Muscle layer of duodenum (tissue), 2 donors: ENCODE results near the gene STH.

Source experiments
- H3K27ac ChIP-seq: one replicate; pipeline ENCODE4 v1.7.0; 2013; ENCODE audit warnings: mild to moderate bottlenecking, low read length
- H3K27me3 ChIP-seq: one replicate; pipeline ENCODE4 v1.7.0; 2013; ENCODE audit warnings: low read depth, mild to moderate bottlenecking, control low read depth, low read length
- H3K36me3 ChIP-seq, 2 donors: one replicate each; pipeline ENCODE4 v1.7.0; 2013; ENCODE audit warnings: low read length in 2 of 2, control low read depth in 1 of 2, mild to moderate bottlenecking in 1 of 2; ENCODE audit not compliant: insufficient read depth in 2 of 2, control insufficient read depth in 1 of 2
- H3K4me1 ChIP-seq, 2 donors: one replicate each; pipeline ENCODE4 v1.7.0; 2013; ENCODE audit warnings: low read length in 2 of 2, mild to moderate bottlenecking in 2 of 2, control low read depth in 1 of 2, moderate library complexity in 1 of 2; ENCODE audit not compliant: insufficient read depth in 2 of 2, control insufficient read depth in 1 of 2
- H3K4me3 ChIP-seq, 2 donors: one replicate each; pipeline ENCODE4 v1.7.0; 2013; ENCODE audit warnings: low read length in 2 of 2, low read depth in 1 of 2, mild to moderate bottlenecking in 1 of 2
- H3K9me3 ChIP-seq, 2 donors: one replicate each; pipeline ENCODE4 v1.7.0; 2013; ENCODE audit warnings: low read length in 2 of 2, control low read depth in 1 of 2, mild to moderate bottlenecking in 1 of 2; ENCODE audit not compliant: control insufficient read depth in 1 of 2
- donor health status: healthy.

Gene STH

DNA sequence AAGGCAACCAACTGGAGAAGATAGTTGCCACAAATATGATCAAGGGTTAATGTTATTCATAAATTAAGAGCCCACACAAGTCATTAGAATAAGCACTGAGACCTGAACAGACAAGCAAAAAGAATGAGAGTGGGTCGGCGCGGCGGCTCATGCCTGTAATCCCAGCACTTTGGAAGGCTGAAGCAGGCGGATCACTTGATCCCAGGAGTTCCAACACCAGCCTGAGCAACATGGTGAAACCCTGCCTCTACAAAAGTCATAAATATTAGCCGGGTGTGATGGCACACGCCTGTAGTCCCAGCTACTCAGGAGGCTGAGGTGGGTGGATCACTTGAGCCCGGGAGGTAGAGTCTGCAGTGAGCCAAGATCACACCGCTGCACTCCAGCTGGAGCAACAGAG is 40.7 kb upstream of the STH start:
- Histone ChIP-seq H3K27ac (no peak overlapping the region), H3K27me3 (no peaks in the 10 kb centered on the region), H3K9me3 (no peaks in the 10 kb centered on the region), H3K4me1 (no peaks in the 10 kb centered on the region), H3K36me3 (no peaks in the 10 kb centered on the region), H3K4me3 (no peak overlapping the region)

DNA sequence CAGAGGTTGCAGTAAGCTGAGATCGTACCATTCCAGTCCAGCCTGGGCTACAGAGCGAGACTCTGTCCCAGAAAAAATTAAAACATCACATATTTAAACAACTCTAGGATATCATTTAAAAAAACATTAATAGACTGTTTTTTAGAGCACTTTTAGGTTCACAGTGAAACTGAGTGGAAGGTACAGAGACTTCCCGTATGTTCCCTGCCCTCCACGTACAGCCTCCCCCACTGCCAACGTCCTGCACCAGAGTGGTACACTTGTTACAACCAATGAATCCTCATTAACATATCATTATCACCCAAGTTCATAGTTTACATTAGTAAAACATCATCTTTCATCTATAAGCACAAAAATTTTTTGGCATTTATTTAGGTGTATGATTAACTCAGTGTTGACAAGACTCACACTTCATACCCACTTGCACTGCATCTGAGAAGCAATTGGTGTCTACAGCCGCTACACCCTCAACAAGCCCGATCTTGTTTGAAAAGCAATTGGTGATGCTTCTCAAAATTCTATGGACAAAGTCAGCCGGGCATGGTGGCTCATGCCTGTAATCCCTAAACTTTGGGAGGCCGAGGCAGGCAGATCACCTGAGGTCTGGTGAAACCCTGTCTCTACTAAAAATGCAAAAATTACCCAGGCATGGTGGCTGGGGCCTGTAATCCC is 39.9 kb upstream of the STH start:
- H3K4me1 ChIP-seq: no peaks in the 10 kb centered on the region
- H3K9me3 ChIP-seq: no peaks in the 10 kb centered on the region
- H3K4me3 ChIP-seq: no peak overlapping the region
- H3K27me3 ChIP-seq: no peaks in the 10 kb centered on the region
- H3K27ac ChIP-seq: no peak overlapping the region
- H3K36me3 ChIP-seq: no peaks in the 10 kb centered on the region

DNA sequence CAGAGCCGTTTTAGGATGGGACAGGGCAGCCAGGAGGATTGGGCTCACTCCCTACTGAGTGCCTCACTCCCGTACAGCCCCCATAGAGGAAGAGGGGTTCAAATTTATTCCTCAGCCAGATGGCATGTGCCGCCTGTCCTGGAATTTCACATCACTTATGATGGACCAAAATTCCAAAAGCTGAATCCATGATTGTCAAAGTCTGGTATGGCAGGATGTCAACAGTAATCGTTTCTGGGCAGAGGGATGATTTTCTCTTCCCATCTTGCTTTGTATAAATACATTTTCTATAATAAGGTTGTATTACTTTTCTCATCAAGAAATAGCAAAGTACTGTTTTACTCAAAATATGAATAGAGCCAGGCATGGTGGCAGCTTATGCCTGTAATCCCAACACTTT is 38.7 kb upstream of the STH start:
- H3K4me3 ChIP-seq: no peak overlapping the region
- H3K36me3 ChIP-seq: no peaks in the 10 kb centered on the region
- H3K4me1 ChIP-seq: no peaks in the 10 kb centered on the region
- H3K27me3 ChIP-seq: no peaks in the 10 kb centered on the region
- H3K9me3 ChIP-seq: no peaks in the 10 kb centered on the region
- no peak overlapping the region for H3K27ac ChIP-seq

DNA sequence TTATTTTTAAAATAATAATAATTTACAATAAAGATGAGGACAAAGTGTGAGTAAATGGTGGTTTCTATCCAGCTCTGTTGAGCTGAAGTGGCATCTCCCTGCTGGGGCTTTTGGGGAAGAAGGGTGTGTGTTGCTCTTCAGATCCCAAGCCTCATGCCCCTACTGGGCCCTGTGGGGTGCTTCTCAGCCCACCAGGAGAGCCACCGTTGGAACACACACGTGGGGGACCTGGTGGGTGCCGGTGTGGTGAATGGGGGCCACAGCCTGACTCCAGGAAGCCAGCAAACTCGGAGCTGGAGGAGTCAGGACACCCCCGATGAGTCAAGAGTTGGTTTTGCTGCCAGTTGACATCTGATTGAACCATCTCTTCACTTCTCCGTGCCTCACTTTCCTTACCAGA is 37.8 kb upstream of the STH start:
- no peak overlapping the region for H3K4me3 ChIP-seq
- no peaks in the 10 kb centered on the region for H3K36me3 ChIP-seq
- H3K27ac ChIP-seq: no peak overlapping the region
- no peaks in the 10 kb centered on the region for H3K27me3 ChIP-seq
- no peaks in the 10 kb centered on the region for H3K9me3 ChIP-seq
- H3K4me1 ChIP-seq: peaks cover 0 to 4% of the 10 kb centered on the region in 2 donors

DNA sequence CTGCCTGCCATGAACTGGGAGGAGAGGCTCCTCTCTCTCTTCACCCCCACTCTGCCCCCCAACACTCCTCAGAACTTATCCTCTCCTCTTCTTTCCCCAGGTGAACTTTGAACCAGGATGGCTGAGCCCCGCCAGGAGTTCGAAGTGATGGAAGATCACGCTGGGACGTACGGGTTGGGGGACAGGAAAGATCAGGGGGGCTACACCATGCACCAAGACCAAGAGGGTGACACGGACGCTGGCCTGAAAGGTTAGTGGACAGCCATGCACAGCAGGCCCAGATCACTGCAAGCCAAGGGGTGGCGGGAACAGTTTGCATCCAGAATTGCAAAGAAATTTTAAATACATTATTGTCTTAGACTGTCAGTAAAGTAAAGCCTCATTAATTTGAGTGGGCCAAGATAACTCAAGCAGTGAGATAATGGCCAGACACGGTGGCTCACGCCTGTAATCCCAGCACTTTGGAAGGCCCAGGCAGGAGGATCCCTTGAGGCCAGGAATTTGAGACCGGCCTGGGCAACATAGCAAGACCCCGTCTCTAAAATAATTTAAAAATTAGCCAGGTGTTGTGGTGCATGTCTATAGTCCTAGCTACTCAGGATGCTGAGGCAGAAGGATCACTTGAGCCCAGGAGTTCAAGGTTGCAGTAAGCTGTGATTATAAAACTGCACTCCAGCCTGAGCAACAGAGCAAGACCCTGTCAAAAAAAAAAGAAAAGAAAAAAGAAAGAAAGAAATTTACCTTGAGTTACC is 36.7 kb upstream of the STH start:
- Histone ChIP-seq H3K9me3 (no peaks in the 10 kb centered on the region), H3K36me3 (no peaks in the 10 kb centered on the region), H3K4me1 (peaks cover 0 to 4% of the 10 kb centered on the region in 2 donors), H3K4me3 (no peak overlapping the region), H3K27ac (no peak overlapping the region), H3K27me3 (no peaks in the 10 kb centered on the region)

DNA sequence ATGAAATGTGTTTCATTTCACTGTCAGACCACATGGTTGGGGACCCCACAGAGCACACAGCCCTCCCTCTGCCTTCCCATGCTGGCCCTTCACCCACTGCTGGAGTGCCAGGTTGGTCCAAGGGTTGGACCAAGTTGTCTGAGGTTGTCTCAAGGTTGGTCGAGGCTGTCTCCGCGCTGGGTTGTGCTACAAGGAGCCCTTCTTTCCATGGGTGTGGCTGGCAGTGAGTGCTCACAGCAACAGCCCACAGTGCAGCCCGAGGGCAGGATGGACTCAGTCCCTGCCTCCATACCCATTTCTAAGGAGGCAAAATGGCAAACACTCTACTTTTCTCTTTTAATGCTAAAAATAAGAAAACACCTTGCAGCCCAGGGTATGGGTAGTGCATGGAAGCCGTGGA is 35.8 kb upstream of the STH start:
- no peaks in the 10 kb centered on the region for H3K9me3 ChIP-seq
- H3K4me1 ChIP-seq: peaks cover 0 to 4% of the 10 kb centered on the region in 2 donors
- no peaks in the 10 kb centered on the region for H3K36me3 ChIP-seq
- H3K4me3 ChIP-seq: no peak overlapping the region
- H3K27ac ChIP-seq: no peak overlapping the region
- no peaks in the 10 kb centered on the region for H3K27me3 ChIP-seq

DNA sequence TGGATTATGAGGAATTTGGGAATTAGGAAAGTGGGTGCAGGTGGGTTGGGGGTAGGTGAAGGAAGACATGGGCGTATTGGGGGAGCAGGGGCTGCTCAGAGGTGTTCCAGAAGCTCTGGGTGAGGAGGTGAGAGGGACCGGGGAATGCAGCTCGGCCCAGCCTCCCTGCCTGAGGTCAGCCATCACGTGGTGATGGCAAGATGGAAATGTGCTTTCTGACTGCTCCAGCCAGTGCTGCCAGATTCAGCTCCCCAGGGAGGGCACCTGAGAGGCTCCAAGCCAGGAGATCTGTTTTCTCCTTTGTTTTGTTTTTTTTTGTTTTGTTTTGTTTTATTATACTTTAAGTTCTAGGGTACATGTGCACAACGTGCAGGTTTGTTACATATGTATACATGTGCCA is 35.2 kb upstream of the STH start:
- H3K4me1 ChIP-seq: peaks cover 0 to 4% of the 10 kb centered on the region in 2 donors
- no peak overlapping the region for H3K27ac ChIP-seq
- no peaks in the 10 kb centered on the region for H3K27me3 ChIP-seq
- no peaks in the 10 kb centered on the region for H3K9me3 ChIP-seq
- no peak overlapping the region for H3K4me3 ChIP-seq
- H3K36me3 ChIP-seq: no peaks in the 10 kb centered on the region

DNA sequence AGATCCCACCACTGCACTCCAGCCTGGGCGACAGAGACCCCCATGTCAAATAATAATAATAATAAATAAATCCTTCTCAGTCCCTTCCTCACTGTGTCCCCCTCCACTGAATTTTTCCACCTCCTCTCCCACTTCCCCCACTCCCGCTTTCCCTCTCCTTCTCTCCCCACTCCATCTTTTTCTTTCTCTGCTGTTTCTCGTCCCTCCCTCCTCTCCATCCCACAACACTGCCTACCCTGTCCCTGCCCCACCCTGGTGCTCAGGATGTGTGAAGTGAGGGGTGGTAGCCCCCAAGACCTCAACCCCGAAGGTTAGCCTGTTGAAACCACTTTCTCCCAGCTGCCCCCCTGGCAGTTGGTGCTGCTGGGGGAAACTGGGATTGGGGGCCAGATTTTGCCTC is 34.4 kb upstream of the STH start:
- no peak overlapping the region for H3K27ac ChIP-seq
- H3K36me3 ChIP-seq: no peaks in the 10 kb centered on the region
- H3K4me1 ChIP-seq: peaks cover 0 to 4% of the 10 kb centered on the region in 2 donors
- H3K27me3 ChIP-seq: no peaks in the 10 kb centered on the region
- H3K4me3 ChIP-seq: no peak overlapping the region
- no peaks in the 10 kb centered on the region for H3K9me3 ChIP-seq

DNA sequence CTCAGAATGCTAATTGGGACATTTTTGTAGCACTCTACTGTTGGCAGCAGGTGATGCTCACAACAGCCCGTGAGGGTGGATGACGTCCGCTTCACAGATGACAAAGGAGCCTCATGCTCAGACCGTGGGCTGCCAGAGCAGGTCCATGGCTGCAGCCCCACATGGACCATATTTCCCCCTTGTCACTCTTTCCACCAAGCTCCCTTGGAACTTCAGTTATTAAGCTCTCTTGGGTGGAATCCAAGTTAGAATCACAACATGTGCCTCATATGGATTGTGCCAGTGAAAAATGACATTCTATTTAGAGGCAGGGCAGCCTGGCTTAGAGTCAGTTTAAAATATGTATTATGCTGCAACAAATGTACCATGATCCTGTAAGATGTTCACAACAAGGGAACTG is 33.2 kb upstream of the STH start:
- Histone ChIP-seq H3K4me3 (no peak overlapping the region), H3K36me3 (no peaks in the 10 kb centered on the region), H3K4me1 (peaks cover 0 to 4% of the 10 kb centered on the region in 2 donors), H3K27me3 (no peaks in the 10 kb centered on the region), H3K9me3 (no peaks in the 10 kb centered on the region), H3K27ac (no peak overlapping the region)

DNA sequence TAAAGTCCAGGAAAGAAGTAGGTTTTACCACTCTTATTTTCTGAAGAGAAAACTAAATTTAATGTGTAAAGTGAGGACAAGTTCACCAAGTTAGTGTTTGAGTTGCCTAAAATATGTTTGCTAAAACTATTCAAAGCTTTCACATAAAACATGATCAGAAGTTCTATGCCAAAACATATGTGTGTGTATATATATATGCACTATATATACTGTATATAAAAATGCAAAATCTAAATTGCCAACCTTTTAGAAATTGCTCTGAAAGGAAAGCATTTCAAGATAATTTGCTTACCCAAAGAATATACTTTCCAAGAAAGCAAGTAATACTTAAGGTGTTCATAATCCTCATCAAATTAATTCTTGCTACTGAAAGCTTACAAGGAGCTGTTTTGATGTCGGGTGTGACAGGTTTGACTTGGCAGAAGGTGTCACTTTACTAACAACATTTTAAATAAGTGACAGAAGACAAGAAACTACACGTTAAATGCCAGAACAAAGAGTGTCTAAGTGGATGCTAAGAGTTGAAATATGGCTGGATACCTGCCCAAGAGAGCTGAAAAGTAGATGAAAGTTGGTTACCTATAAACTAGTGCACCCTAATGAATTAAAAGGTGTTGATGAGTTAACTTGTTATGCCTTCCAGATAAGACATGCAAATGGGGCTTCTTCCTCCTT is 32.3 kb upstream of the STH start:
- Histone ChIP-seq H3K4me3 (no peak overlapping the region), H3K27me3 (no peaks in the 10 kb centered on the region), H3K9me3 (no peaks in the 10 kb centered on the region), H3K4me1 (peaks cover 0 to 4% of the 10 kb centered on the region in 2 donors), H3K36me3 (no peaks in the 10 kb centered on the region), H3K27ac (no peak overlapping the region)

DNA sequence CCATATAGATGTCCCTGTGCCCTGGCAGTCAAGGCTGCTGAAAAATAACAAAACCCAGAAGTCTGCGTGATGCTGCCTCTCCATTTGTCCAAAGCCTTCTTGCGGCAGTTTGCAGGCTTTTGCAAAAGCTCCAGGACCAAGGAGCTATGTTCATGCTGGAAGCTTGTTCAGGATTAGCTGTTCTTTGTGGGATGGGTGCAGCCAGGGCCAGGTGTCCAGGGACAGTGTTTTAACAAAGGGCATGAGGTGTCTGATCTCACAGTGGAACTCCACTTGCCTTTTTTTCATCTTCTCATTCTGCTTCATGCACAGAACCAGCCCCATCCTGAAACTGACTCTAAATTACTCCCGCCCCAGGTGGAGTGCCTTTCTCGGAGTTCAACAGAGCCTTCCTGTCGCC is 31.7 kb upstream of the STH start:
- Histone ChIP-seq H3K36me3 (no peaks in the 10 kb centered on the region), H3K27ac (no peak overlapping the region), H3K9me3 (no peaks in the 10 kb centered on the region), H3K27me3 (no peaks in the 10 kb centered on the region), H3K4me1 (peaks cover 0 to 4% of the 10 kb centered on the region in 2 donors), H3K4me3 (no peak overlapping the region)
